ENCODE results near the gene COL1A1.

Gene COL1A1

GRCh38 chr17:50151937-50152547, 49.4 kb downstream of the COL1A1 start:
- peak; percentile 95 to 96 for DNase-seq

GRCh38 chr17:50151041-50151936, 50.1 kb downstream of the COL1A1 start:
- peak; percentile 90 to 93 for DNase-seq

GRCh38 chr17:50150354-50151040, 50.9 kb downstream of the COL1A1 start, which contains the start of gene PPP1R9B:
Gene PPP1R9B (minus strand): TSS chr17:50150677. CDS start chr17:50150513, 164 bp downstream.
- DNase-seq: no peak

GRCh38 chr17:50149417-50150353, 51.7 kb downstream of the COL1A1 start:
- DNase-seq: peak; percentile 43 to 62

GRCh38 chr17:50149091-50149416, 52.4 kb downstream of the COL1A1 start:
- DNase-seq: no peak

GRCh38 chr17:50148226-50149090, 53.0 kb downstream of the COL1A1 start:
- DNase-seq: no peak

GRCh38 chr17:50147841-50148225, 53.6 kb downstream of the COL1A1 start:
- no peak for DNase-seq

- DNase-seq: no peak
Measured at GRCh38 chr17:50146927-50147665, 54.3 kb downstream of the COL1A1 start.

- no peak for DNase-seq
Measured at GRCh38 chr17:50146230-50146926, 55.1 kb downstream of the COL1A1 start.

- no peak for DNase-seq
Measured at GRCh38 chr17:50145532-50146229, 55.8 kb downstream of the COL1A1 start.

GRCh38 chr17:50144845-50145531, 56.4 kb downstream of the COL1A1 start:
- DNase-seq: no peak

GRCh38 chr17:50144355-50144754, 57.1 kb downstream of the COL1A1 start:
- no peak for DNase-seq

GRCh38 chr17:50143461-50144176, 57.8 kb downstream of the COL1A1 start:
- no peak for DNase-seq

- DNase-seq: no peak
Measured at GRCh38 chr17:50141745-50142110, 59.7 kb downstream of the COL1A1 start.

- no peak for DNase-seq
Measured at GRCh38 chr17:50141026-50141744, 60.2 kb downstream of the COL1A1 start.

GRCh38 chr17:50139950-50140885, 61.2 kb downstream of the COL1A1 start:
- peak; percentile 47 to 73 for DNase-seq

Data from SHP77 (cell line).